Measurements from ENCODE around the gene NUBP2.

The NUBP2 gene

DNA sequence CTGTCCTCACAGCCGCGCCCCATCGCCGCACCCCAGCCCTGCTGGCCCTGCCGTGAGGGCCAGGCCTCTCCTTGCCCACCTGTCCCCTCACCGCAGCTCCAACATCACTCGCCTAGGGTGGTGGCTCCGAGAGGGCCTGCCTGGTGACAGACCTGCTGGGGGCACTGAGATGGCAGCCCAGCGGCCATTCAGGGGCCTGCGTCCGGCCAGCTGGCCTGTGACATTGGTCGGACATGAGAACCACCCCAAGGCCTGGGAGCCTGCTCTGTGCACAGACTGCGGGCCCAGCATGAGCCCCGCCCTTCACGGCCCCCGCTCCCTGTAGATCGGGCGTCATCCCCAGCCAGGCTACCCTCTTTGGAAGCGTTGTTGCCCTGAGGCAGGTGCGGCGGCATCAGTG lies 23.2 kb upstream of the NUBP2 start:
- no peak for DNase-seq (ENCODE audit: low spot score)

DNA sequence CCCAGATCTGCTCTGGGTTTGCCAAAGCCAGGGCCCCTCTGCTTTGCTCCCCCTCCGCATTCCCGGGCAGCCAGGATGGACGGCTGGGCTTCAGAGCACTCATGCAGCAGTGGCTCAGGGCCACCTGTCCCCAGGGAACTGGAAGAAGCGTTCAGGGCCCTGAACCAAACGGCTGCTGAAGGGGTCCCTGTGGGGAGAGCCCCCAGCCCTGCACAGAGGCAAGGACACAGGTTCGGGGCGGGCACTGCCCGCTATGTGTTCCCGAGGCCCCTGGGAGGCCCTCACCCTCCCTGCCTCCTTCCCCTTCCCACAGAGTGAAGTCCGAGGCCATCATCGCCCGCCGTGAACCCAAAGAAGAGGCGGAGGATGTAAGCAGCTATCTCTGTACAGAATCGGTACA lies 21.8 kb upstream of the NUBP2 start:
- no peak for DNase-seq (ENCODE audit: low spot score)

DNA sequence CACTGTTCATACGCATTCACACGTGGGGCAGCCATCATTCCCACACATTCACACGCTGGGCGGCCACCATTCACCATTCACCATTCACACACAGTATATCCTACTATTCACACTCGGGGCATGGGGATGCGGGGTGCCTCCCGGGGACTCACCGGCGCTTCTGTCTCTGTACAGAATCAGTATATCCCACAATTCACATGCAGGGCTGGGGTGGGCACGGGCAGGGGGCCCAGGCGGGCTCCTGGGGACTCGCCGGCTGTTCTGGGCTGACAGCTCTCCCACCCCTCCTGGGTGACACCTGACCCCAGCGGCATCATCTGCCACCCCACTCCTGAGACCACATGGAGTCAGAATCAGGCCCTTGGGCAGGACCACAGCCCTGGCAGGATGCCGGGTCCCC lies 21.0 kb upstream of the NUBP2 start:
- DNase-seq (ENCODE audit: low spot score), result no peak

DNA sequence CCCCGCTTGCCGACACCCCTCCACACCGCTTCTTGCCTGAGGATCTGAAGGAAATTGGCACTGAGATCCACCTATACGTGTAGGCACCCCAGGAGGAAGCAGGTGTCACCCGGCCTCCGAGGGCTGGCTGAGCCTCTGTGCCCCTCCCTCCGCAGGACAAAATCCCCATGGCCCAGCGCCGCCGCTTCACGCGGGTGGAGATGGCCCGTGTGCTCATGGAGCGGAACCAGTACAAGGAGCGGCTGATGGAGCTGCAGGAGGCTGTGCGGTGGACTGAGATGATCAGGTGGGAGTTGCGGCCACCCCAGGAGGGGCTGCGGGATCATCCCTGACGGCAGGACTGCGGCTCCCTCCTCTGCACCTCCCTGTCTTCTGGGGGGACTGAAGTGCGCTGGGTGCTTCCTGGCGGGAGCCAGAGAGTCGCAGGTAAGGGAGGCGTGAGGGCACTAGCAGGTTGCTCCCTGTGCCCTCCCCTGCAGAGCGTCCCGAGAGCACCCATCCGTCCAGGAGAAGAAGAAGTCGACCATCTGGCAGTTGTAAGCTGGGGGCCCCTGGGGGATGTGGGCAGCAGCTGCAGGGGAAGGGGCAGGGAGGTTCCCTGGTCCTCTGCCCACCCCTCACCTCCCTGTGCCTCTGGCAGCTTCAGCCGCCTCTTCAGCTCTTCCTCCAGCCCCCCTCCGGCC lies 20.4 kb upstream of the NUBP2 start:
- DNase-seq (ENCODE audit: low spot score), result peak; percentile 31

DNA sequence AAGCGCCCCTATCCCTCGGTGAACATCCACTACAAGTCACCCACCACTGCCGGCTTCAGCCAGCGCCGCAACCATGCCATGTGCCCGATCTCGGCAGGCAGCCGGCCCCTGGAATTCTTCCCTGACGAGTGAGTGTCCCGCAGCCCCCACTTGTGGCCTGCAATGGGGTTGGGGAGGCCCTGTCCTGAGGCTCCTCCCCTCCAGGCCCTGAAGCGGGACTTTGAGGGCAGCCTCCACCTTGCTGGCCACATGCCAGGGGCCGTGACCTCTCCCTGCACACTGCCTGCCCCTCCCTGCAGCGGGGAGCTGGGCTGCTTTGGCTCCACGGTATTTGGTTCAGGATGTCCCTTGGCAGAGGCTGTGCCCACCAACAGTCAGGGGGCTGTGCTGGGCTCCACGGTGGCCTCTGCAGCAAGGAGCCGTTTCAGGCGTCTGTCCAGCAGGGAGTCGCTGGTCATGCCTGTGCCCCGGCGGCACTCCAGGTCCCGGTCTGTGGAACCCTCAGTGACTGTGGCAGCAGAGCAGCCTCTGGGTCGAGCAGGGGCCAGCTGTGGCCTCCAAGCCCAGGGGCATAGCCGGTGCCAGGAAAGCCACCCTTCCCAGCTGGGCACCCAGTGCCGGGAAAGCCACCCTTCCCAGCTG lies 19.8 kb upstream of the NUBP2 start:
- peak; percentile 8 for DNase-seq (ENCODE audit: low spot score)

DNA sequence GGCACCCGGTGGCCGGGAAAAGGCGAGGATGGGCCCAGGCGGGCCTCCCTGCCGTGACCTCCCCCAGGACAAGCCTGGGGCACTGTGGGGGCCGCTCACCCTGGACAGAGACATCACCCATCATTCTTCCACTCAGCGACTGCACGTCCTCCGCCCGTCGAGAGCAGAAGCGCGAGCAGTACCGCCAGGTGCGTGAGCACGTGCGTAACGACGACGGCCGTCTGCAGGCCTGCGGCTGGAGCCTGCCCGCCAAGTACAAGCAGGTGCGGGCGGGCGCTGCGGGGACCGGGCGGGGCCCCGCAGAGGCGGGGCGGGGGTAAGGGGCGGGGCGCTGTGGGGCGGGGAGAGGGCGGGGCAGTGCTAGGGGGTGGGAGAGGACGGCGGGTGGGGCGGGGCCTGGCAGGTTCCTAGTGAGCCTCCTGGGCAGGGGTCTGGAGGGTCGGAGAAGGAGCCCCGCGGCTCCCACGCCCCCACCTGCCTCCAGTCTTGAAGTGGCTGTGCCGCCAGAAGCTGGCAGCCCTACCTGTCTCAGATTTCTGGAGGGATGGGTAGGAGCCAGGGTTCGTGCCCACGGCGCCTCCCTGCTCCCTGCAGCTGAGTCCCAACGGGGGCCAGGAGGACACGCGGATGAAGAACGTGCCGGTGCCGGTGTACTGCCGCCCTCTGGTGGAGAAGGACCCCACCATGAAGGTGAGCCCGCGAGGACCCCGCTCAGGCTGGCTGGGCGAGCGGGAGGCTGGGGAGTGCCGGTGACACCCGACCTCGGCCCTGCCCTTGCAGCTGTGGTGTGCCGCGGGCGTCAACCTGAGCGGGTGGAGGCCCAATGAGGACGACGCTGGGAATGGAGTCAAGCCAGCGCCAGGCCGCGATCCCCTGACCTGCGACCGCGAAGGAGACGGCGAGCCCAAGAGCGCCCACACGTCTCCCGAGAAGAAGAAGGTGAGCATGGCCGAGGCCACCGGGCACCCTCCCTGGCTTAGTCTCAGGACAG lies 18.9 kb upstream of the NUBP2 start:
- DNase-seq (ENCODE audit: low spot score), result peak; percentile 64

DNA sequence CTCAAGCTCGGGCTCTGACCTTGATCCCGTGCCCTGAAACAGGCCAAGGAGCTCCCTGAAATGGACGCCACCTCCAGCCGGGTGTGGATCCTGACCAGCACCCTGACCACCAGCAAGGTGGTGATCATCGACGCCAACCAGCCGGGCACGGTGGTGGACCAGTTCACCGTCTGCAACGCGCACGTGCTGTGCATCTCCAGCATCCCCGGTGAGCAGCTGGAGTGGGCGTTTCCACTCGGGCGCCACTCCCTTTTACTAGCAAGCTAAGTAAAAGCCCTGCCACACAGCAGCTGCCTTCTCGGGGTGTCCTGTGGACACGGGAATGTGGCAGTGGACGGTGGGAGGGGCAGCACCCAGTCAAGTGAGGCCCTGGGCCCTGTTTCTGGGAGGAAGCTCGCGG lies 17.8 kb upstream of the NUBP2 start:
- no peak for DNase-seq (ENCODE audit: low spot score)

DNA sequence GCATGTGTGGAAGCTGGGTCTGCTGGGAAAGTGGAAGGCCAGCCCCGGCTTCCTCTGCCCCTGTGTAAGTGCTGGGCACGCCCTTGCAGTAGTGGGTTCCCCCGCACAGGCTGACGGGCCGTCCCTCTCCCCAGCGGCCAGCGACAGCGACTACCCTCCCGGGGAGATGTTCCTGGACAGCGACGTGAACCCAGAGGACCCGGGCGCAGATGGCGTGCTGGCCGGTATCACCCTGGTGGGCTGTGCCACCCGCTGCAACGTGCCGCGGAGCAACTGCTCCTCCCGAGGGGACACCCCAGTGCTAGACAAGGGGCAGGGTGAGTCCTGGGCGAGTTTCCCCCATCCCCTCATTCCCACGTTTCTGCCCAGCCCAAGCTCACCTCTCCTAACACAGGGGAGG lies 16.9 kb upstream of the NUBP2 start:
- no peak for DNase-seq (ENCODE audit: low spot score)

DNA sequence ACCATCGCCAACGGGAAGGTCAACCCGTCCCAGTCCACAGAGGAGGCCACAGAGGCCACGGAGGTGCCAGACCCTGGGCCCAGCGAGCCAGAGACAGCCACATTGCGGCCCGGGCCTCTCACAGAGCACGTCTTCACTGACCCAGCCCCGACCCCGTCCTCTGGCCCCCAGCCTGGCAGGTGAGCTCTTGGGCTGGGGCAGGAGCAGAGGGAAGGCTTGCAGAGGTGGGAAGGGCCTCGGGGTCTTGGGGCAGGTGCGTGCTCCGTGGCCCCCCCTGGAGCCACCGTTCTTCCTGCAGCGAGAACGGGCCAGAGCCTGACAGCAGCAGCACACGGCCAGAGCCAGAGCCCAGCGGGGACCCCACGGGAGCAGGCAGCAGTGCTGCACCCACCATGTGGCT lies 16.5 kb upstream of the NUBP2 start:
- DNase-seq (ENCODE audit: low spot score), result no peak

DNA sequence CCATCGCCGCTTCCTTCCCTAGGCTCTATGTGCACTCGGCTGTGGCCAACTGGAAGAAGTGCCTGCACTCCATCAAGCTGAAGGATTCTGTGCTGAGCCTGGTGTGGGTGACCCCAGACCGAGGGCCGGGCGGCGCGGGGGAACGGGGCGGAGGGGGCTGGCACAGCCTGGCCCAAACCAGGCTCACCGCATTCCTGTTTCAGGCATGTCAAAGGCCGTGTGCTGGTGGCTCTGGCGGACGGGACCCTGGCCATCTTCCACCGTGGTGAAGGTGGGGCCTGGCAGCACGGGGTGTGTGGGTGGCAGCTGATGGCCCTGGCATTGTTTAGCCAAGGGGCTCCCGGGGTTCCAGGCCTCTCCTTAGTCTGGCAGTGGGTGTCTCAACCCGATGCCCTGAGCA lies 16.1 kb upstream of the NUBP2 start:
- DNase-seq (ENCODE audit: low spot score), result no peak

DNA sequence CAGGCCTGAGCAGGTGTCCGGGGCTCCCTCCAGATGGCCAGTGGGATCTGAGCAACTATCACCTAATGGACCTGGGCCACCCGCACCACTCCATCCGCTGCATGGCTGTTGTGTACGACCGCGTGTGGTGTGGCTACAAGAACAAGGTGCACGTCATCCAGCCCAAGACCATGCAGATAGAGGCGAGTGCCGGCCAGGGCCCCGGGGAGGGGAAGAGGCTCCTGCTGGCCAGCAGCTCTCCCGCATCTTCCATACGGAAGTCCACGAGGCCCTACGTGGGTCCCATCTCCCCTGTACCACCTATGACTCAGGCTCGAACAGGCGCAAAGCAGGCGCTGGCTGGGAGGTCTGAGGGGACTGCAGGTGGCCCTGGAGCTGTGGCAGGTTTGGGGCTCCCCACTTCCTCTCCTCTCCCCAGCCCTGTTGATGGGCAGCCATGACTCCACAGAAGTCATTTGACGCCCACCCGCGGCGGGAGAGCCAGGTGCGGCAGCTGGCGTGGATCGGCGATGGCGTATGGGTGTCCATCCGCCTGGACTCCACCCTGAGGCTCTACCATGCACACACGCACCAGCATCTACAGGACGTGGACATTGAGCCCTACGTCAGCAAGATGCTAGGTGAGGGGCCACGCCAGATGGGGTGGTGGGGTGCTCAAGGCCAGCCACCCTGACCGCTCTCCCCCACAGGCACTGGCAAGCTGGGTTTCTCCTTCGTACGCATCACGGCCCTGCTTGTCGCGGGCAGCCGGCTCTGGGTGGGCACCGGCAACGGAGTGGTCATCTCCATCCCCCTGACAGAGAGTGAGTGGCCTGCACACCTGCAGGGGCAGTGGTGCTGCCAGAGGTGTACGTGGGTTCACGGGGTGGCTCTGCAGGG lies 15.4 kb upstream of the NUBP2 start:
- DNase-seq (ENCODE audit: low spot score), result no peak

DNA sequence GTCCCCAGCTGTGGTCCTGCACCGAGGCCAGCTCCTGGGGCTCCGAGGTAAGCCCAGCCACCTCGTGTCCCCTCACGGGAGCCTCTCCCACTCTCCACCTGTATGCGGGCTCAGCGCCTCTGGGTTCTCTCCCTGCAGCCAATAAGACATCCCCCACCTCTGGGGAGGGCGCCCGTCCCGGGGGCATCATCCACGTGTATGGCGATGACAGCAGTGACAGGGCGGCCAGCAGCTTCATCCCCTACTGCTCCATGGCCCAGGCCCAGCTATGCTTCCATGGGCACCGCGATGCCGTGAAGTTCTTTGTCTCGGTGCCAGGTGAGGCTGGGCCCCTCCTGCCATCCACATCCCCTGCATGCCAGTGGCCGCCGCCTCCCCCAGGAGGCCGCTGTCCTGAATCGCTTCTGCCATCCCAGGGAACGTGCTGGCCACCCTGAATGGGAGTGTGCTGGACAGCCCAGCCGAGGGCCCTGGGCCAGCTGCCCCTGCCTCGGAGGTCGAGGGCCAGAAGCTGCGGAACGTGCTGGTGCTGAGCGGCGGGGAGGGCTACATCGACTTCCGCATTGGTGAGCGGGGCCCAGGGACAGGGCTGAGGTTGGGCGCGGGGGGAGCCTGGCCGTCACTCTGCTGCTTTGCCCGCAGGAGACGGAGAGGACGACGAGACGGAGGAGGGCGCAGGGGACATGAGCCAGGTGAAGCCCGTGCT lies 14.5 kb upstream of the NUBP2 start:
- DNase-seq (ENCODE audit: low spot score), result no peak

DNA sequence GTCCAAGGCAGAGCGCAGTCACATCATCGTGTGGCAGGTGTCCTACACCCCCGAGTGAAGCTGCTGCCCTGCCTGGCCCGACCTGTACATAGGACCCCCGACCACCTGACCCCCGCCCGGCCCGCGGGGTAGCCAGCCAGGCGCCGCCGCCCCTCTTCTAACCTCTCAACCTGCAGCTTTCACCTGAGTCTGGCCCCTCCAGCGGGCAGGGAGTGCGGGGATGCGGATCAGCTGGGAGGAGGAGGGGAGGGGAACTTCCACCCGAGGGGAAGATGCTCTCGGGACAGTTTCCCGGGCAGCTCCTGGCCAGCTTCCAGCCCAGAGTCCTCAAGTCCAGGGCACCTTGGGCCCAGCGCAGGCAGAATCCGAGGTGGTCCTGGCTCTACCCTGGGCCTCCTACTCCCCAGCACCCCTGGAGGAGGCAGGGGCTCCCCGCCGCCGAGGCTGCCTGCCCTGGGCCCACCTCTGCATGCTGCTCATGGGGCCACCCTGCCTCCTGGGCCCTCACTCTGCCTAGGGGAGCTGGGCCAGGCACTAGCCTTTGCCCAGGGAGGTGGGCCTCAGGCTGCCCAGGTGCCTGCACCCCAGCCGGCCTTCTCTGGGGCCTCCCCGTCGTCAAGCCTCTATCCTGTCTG lies 13.9 kb upstream of the NUBP2 start:
- DNase-seq (ENCODE audit: low spot score), result no peak

DNA sequence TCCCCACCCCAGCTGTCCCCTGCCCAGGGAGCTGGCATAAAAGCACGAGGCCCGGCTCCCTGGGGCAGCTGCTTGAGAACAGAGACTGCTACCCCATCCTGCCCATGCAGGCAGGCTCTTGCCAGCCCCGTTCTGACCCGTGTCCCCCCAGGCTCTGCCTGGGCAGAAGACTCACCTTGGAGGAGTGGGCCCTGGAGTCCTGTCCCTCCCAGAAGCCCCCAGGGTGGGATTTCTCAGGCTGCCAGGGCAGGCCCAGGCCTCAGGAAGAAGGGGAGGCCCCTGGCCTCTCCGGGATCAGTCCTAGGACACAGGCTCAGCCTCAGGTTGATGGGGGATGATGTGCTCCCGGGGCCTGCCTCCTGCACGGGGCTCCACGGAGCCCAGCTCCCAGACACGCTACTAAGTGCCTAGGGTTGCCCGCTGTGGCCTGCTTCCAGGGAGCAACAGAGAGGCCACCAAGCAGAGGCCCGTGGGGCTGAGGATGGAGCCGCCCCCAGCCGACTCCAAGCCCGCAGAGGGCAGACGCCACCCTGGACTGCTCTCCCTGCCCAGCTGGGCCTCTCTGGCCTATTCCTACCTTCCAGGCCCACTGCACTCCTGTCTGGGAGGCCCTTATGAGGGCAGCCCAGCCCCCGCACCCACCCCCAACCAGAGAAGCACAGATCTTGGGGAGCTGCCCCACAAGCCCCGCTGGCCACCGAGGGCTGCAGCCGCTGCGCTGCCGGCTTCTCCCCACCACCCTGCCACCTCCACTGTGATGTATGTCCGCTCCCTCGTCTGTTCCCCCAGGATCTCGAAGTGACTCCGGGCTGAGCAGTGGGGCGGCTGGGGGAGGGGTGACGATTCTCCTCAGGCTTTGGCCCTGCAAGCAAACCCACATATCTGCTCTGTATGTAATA lies 13.1 kb upstream of the NUBP2 start:
- DNase-seq (ENCODE audit: low spot score), result no peak

DNA sequence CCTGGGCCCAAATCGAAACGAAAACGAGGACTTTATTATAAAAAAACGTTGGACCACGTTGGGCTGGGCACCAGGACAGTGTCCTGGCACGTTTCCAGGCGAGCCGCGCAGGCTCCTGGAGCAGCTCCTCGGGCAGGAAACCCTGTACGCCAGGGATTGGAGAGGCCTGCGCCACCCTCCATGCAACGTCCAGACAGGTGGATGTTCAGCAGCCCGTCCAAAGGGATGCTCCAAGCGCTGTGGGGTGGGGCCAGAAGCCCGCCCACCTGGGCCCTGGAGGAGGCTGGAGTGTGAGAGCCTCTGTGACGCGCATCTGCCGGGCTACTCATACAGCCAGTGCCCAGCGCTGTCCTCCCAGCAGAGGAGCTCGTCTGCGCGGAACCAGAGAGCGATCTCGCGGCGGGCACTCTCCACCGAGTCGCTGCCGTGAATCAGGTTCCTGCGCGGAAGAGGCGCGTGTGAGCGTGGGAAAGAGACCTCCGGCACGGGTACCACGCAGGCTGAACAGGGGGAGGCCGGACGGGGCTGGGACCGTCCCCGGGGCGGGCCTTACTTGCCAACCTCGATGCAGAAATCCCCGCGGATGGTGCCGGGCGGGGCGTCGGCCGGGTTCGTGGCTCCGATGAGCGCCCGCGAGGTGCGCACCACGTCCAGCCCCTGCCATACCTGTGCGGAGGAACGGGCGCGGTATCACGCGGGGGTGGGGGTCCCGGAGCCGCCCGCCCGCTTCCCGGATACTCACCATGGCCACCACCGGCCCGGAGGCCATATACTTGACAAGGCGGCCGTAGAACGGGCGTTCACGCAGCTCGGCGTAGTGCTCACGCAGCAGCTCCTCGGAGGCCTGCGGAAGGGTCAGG lies 12.2 kb upstream of the NUBP2 start:
- no peak for DNase-seq (ENCODE audit: low spot score)

DNA sequence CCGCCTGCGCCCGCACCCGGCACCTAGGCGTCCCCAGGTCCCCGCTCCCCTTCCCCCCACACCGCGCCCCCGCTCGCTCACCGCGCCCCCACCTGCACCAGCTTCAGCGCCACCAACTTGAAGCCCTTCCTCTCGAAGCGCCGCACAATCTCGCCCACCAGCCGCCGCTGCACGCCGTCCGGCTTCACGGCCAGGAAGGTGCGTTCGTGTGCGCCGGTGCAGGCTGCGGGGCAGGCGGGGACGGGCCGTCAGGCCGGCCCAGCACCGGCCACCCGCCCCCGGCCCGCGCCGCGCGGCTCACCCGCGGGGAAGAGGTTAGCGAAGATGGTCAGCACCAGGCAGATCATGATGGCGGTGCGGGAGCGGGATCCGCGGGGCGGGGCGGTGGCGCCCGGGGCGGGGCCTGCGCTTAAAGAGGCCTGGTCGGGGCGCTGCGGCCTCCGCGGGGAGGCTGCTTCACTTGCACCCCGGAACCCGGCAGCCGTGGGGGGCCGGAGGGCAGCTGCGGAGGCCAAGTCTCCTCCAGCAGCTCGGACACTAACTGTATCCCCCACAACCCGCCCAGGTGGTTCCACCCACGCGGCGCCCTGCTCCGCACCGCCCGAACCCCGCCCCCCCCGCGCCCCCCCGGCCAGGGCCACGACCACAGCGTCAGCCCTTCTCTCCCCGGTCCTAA lies 11.4 kb upstream of the NUBP2 start, which contains the start of gene NME3:
Gene NME3 (minus strand): TSS at position 356 of the 676 bp plus-strand sequence. CDS start 9 bp downstream, at position 347.
- peak; percentile 69 for DNase-seq (ENCODE audit: low spot score)

DNA sequence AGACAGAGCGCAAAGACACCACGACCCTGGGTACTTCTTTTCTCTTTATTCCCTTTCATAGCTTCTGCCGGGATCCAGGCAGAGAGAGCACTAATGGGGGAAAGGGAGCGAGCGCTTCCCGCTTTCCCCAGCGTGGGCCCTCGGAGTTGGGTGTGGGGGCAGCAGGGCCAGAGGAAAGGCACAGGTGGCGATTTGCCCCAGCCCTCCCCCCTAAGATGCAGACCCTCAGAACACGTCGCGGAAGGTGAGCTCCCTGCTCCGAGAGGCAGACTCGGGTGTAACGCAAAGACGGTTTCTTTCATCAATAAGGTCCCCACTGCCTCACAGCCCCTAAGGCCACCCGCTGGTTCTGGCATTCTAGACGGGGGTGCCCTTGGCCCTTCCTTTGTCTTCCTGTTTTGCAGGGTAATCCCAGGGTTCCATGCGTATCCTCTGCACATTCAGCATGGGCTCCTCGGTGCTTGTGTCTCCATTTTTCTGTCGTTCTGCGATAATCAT lies 10.8 kb upstream of the NUBP2 start:
- peak; percentile 49 for DNase-seq (ENCODE audit: low spot score)
